Sciatic nerve (tissue), 2 donors: ENCODE measurements around the gene RAI1. TPM values are rescaled to one million over a fixed set of nuclear protein-coding genes. Genes with fewer than 3 reads are reported as not detected.
A peak's percentile ranks its signal among the peaks of the same experiment; 100 is the strongest.

Experiments
- ATAC-seq: fragments of 200-7000 bp; cut with Tn5 transposase; one replicate; pipeline ENCODE4 v1.9.1; 2020; ENCODE audit warnings: mild to moderate bottlenecking, moderate library complexity
- DNase-seq: peaks from one replicate; pipeline ENCODE4 v3.0.0-alpha.2; 2020; ENCODE audit warnings: low spot score
- intact Hi-C: fragments of 100-400 bp; cut with DNase I; formaldehyde crosslinking; loops from one replicate; pipeline ENCODE4 v1.14.2; 2022
- total RNA-seq: library from RNA; stranded (reverse); fragmentation: NEBNext Ultra II Directional; extraction: Animal tissue kit (Norgen Biotek cat#: 25700); gene quantifications from one replicate; pipeline ENCODE4 v1.2.1, GENCODE V29; 2021
- donor health status: DM: no; HTN: no; CAD: no.
- donor health status: DM: no; HTN: no; CAD: no.

RAI1 gene
- total RNA-seq, 1 donor from 2014 or later: 62.0 TPM

DNA sequence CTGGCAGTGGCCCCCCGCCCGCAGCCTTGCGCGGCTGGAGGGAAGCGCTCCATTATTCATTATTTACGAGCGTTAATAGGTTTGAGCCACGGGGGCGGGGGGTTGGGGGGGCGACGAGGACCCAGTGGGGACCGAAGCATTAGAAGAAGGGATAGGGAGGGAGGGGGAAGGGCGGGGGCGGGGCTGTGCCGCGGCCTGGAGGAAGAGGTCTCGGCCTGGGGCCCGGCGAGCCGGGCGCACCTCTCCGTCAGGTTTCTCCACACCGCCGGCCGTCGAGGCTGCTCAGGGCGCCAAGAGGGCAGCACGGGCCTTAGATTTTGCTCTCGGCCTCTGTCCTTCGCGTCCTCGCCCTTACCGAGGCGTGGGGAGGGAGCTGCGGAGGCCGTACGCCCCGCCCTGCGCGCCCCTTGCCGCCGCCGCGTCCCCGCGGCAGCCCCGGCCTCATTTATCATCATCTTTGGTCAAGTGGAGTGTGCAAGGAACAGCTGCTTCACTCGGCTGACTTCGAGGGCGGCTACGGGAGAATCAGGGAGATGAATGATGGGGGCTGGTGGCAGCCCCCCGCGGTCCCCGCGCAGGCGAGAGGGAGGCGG, 101.4 kb downstream of the RAI1 start:
- no peak for DNase-seq
- intact Hi-C loops: loop anchor here (10.0 kb wide), 2 partner anchors 48 to 72 kb away; no protein-coding TSS in a partner anchor
- no peak for ATAC-seq

DNA sequence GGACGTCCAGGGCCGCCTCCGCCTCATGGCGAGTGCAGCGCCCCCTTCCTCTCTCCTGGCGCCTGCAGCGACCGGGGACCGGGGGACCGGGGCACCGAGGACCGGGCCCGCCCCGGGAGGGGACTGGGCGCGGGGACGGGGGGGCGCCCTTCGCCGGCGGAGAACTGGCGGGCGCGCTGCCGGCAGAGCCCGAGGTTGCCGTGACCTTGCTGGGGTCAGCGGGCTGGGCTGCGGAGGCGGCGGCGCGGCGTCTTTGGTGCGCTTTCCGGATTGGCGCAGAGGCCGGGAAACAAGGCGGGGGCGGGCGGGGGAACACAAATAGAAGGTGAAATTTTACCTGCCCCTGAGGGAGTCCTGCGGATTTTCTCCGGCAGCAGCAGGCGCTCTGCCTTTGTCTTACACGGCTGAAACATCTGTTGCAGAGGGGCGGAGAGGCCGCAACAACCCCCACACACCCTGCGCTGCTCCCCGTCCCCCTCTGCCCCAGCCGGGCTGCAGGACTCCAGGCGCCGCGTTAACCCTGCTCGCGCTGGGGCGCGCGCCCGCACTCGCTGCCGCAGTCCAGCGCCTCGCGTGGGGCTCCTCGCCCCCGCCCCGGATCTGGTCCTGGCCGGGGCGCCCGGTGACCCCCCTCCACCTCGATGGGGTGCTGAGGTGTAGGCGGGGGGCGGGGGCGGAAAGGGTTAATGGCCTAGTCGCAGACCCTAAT, 102.0 kb downstream of the RAI1 start:
- intact Hi-C loops: loop anchor here (10.0 kb wide), 2 partner anchors 48 to 72 kb away; no protein-coding TSS in a partner anchor
- ATAC-seq (no peak), DNase-seq (no peak)

DNA sequence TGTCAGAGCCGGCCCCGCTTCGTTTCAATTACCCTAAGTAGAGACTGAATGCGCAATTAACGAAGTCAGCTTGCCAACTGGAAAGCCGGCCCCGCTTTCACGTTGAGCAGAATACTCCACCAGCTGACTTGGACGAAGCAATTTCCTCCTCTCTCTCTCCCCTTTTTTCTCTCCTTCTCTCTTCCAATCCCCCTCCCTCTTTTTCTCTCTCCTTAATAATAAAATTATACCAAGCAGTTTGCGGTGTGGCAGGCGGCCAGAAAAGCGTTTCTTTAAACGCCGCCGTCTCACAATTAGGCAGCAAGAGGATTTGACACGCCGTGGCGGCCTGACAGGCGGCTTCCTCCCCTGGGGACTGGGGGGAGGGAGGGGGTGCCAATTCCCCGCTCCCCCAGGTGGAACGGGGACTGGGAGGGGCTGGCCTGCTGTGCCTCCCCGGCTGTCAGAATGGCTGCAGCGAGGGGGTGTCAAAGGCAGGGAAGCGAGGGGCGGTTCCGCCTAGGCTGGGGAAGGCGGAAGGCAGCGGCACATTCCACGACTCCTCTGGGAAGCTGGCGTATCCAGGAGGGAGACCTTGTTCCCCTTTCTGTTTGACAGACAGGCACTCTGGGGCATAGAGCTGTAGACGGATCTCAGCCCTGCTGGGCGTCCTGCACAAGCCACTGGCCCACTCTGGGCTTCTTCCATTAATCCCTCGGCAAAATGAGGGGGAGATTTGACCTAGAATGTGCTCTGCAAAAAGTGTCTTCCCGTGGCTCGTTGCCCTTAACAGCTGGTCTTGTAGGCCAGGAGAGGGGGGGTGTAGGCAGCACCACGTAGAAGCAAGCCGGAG, 102.8 kb downstream of the RAI1 start:
- DNase-seq (peak; percentile 77), ATAC-seq (peak; percentile 5)
- intact Hi-C loops: loop anchor here (10.0 kb wide), 2 partner anchors 49 to 71 kb away; no protein-coding TSS in a partner anchor

DNA sequence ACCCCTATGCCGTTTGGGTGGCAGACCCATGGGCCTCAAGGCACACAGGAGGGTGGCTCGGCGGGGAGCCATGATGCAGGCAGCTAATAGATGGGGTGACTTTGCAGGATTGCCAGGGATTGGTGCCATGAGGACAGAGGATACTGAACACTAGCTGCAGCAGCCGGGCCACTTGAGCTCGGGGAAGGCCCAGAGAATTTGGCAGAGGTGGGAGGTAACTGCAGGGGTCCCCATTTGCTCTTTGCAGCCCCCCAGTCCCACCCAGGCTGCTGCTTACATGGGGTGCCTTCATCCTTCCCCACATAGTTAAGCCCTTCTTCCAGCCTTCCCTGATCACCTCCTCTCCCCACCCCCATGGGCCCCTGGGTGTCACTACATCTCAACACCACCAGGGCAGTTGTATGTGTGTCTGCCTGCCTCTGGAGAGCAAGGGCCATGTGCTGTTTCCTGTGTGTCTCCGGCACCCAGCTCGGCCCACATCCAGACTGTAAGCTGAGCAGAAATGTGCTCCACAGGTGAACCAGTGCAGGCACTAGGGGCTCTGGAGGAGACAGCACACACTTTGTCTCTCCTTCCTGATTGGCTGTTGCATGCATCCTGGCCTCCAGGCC, 103.5 kb downstream of the RAI1 start:
- ATAC-seq (no peak), DNase-seq (no peak)
- intact Hi-C loops: loop anchor here (10.0 kb wide), 2 partner anchors 50 to 70 kb away; no protein-coding TSS in a partner anchor

DNA sequence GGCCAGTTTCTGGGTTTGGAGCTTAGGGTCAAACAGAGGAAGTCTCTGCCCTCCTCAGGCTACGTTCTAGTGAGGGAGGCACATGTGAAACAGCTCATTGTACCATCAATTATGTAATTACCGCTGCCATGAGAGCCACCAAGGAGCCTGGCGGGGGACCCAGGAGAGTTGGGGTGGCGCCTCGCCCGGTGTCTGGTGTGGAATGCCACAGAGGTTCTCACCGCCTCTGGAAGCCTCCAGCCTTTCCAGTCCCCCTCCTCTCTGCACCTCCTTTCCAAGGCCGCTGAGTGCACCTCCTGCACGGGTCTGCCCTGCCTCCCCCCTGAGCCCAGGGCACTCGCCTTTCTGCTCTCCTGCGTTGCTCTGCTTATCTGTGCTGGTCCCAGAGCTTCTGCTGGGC, 104.1 kb downstream of the RAI1 start:
- intact Hi-C loops: loop anchor here (10.0 kb wide), 2 partner anchors 51 to 69 kb away; no protein-coding TSS in a partner anchor
- ATAC-seq (no peak), DNase-seq (no peak)

DNA sequence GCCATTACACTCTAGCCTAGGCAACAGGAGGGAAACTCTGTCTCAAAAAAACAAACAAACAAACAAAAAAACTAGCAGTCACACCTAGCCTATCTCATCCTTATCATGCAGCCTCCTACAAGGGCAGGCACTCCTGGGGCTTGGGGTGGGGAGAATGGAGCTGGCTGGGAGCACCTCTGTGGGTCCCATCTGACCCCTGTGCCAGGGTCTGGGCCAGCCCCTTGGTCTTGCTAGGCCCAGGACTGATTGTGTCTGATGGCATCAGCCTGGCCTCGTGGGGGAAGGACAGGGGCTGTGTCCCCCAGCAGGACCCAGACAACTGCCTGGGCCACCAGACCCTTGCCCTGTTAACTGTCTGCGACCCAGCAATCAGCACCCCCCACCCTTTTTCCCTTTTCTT, 105.7 kb downstream of the RAI1 start:
- intact Hi-C loops: loop anchor here (10.0 kb wide), 2 partner anchors 52 to 68 kb away; no protein-coding TSS in a partner anchor
- no peak for DNase-seq
- ATAC-seq: no peak

DNA sequence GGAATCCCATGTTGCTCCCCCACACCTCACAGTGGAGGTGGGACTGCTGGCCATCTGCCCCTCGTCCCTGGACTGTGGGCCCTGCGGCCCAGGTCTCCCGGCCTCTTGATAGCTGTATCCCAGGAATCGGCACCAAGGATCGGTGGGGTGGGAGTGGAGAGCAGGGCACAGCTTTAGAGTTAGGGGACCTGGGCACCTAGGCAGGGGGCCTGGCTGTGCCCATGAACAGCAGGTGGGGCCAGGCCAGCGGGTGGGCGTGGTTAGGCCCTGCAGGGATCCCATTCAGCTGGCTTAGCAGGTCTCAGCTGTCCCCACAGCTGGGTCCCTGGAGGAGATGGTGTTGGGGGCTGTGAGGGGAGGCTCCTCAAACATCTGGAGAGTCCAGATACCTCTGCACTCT, 106.3 kb downstream of the RAI1 start:
- intact Hi-C loops: loop anchor here (10.0 kb wide), 2 partner anchors 53 to 67 kb away; no protein-coding TSS in a partner anchor
- no peak for DNase-seq
- no peak for ATAC-seq

DNA sequence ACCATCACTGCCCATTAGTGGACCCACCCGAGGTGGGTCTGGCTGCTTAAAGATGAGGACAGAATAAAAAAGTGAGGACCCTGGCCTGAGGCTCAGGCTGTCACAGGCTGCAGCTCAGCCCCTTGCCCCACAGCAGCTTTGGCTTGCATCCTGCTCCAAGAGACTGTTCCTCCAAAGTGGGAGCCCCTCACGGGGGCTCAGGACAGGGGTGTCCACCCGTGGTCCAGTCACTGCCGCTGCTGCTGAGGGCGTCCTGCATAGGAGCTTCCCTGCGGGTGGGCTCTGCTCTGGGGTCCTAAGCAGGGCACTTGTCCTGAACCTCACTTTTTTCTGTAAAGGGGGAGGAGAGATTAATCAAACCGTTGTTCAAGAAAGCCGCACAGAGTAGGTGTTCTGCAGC, 107.7 kb downstream of the RAI1 start:
- DNase-seq (no peak), ATAC-seq (no peak)
- intact Hi-C loops: loop anchor here (10.0 kb wide), 2 partner anchors 54 to 66 kb away; no protein-coding TSS in a partner anchor

DNA sequence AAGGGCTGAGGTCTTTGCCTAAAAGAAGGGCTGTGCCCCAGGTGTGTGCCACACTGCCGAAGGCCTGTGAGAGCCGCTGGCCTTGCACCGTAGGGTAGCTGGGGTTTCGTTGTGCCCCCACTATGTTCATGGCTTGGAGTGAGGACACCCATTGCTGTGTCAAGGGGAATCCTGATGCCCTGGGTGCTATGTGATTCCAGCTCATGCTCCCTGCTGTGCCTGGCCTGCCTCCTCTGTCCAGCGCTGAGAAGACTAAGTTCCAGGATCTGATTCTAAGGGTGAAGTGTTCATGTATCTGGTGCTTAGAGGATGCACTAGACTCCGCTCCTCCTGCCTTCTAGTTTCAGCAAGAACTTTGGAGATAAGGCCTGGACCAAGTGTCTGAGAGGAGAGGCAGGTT, 108.2 kb downstream of the RAI1 start:
- DNase-seq (no peak), ATAC-seq (no peak)
- intact Hi-C loops: loop anchor here (10.0 kb wide), 2 partner anchors 55 to 65 kb away; no protein-coding TSS in a partner anchor

DNA sequence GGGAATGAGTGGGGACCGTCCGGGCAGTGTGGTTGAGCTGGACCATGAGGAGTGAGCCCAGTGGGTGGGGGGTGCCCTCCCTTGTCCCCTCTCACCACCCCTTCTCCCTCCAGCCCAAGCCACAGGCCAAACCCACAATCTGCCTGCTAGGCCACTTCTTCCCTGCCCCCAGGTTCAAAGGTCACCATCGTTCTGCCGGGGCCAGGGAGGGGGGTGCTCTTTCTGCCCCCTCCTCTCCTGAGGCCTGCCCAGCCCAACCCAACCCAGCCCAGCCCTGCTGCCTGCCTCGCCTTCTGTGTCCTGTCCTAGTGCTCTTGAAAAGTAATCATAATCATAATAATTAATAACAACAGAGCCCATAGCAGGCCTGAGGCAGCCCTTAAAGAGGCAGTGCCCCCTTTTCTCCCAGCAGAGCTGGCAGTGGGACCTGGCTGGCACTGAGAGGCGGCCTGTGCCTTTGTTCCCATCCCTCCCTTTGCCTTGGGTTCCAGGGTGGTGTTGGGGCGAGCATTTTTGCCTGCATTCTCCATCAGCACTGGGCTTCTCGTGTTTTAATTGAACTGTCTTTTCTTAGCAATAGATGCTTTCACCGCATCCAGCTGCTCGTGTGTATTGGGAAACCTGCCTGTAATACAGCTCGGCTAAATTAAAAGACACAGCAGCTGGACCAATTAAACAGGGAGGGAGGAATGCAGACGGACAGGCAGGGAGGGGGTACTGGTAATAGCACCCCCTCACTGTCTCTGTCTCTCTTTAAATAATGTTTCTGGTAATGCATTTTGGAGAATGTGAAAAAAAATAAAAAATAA, 108.8 kb downstream of the RAI1 start:
- DNase-seq: no peak
- intact Hi-C loops: loop anchor here (10.0 kb wide), 3 partner anchors 55 to 105 kb away; partner anchors contain the start of gene RAI1
- peak; percentile 6 for ATAC-seq

DNA sequence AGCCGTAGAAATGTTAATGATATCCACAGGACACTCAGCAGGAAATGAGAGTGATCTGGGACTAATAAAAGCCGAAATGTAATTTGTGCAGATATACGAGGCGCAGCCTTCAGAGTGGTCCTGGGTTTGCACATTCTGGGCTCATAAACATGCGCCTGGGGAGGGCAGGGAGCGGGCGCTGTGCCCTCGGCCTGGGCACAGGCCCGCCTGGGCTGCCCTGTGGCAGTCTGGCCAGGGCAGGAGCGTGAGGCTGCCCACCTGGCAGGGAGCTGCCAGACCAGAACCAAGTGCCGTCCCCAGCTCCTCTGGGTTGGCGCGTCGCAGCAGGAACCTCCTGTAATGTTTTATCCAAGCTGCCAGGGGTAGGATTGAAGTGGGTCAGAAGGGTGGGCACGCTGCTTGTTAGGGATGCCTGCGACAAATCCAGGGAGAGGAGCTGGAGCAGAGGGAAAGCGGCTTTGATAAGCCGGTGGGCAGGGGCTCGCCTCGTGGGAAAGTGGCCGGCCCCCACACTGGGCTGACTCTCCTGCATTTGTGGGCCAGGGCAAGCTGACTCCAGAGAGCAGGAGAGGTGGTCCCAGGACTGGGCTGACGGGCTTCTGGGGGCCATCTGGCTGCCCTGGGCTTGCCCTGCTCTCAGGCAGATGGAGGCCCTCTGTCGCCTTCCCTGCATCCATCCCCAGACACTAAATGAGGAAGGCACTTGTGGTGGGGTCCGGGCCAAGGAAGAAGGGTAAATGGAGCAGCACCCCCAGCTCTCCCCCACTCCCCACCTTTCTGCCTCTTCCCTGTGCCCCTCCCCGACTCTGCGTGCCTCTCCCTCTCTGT, 109.6 kb downstream of the RAI1 start:
- ATAC-seq: no peak
- intact Hi-C loops: loop anchor here (10.0 kb wide), 1 partner anchor 106 kb away; the partner anchor contains the start of gene RAI1

DNA sequence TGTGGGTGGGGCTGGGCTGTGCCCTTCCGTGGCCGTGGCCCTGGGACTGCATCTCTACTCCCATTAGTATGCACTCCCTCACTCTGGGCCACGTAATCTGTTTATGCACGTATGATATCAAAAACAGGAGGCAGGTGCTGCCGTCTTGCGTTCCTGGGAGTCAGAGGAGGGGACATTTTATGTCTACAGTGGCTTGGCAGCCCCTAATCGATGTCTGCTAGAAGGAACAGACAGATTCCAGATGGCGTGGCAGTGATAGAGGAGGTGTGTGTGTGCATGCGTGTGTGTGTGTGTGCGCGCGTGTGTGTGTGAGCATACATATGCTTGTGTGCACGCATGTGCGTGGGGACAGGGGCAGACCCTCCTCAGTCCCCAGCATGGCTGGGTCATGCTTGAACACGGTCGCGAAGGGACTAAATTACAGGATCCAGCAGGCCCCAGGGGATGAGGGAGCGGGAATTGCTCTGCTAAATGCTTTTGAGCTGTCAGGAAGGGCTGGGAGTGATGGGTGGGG, 110.8 kb downstream of the RAI1 start:
- peak; percentile 16 for ATAC-seq
- intact Hi-C loops: loop anchor here (10.0 kb wide), 1 partner anchor 107 kb away; the partner anchor contains the start of gene RAI1
- DNase-seq: no peak

More for the DNA sequence above, 109.6 kb downstream of the RAI1 start:
- DNase-seq: no peak

DNA sequence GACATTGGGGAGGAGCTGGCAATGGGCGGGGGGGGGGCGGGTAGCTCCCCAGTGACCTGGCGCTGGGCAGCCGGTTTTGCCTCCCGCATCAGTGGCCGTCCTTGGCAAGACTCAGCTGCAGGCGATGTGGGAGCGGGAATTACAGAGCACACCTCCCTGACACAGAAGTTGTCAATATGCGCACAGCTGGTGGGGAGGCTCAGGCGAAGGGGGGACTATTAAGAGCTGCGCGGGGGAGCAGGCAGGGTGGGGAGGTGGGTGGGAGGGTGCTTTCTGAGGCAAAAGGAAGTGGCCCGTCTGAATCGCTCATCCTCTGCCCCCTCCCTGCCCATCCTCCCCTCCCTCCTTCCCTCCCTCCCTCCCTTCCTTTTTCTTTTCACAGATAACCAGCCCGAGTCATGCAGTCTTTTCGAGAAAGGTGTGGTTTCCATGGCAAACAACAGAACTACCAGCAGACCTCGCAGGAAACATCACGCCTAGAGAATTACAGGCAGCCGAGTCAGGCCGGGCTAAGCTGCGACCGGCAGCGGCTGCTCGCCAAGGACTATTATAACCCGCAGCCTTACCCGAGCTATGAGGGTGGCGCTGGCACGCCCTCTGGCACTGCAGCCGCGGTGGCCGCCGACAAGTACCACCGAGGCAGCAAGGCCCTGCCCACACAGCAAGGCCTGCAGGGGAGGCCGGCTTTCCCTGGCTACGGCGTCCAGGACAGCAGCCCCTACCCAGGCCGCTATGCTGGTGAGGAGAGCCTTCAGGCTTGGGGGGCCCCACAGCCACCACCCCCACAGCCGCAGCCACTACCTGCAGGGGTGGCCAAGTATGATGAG, 111.5 kb downstream of the RAI1 start:
- DNase-seq: no peak
- intact Hi-C loops: loop anchor here (10.0 kb wide), 1 partner anchor 108 kb away; the partner anchor contains the start of gene RAI1
- peak; percentile 52 for ATAC-seq

DNA sequence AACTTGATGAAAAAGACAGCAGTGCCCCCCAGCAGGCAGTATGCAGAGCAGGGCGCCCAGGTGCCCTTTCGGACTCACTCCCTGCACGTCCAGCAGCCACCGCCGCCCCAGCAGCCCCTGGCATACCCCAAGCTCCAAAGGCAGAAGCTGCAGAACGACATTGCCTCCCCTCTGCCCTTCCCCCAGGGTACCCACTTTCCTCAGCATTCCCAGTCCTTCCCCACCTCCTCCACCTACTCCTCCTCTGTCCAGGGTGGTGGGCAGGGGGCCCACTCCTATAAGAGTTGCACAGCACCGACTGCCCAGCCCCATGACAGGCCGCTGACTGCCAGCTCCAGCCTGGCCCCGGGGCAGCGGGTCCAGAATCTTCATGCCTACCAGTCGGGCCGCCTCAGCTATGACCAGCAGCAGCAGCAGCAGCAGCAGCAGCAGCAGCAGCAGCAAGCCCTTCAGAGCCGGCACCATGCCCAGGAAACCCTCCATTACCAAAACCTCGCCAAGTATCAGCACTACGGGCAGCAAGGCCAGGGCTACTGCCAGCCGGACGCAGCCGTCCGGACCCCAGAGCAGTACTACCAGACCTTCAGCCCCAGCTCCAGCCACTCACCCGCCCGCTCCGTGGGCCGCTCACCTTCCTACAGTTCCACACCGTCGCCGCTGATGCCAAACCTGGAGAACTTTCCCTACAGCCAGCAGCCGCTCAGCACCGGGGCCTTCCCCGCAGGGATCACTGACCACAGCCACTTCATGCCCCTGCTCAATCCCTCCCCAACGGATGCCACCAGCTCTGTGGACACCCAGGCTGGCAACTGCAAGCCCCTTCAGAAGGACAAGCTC, 112.3 kb downstream of the RAI1 start:
- ATAC-seq (no peak), DNase-seq (no peak)
- intact Hi-C loops: loop anchor here (10.0 kb wide), 1 partner anchor 109 kb away; the partner anchor contains the start of gene RAI1

DNA sequence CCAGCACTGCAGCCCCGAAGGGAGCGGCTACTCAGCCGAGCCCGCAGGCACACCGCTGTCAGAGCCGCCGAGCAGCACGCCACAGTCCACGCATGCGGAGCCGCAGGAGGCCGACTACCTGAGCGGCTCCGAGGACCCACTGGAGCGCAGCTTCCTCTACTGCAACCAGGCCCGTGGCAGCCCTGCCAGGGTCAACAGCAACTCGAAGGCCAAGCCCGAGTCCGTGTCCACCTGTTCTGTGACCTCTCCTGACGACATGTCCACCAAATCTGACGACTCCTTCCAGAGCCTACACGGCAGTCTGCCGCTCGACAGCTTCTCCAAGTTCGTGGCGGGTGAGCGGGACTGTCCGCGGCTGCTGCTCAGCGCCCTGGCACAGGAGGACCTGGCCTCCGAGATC, 113.1 kb downstream of the RAI1 start:
- ATAC-seq (no peak), DNase-seq (no peak)
- intact Hi-C loops: loop anchor here (10.0 kb wide), 1 partner anchor 110 kb away; the partner anchor contains the start of gene RAI1
